GM04504 (cell line): ENCODE results near the gene EID3.
"Not testable (repeated sequence)": the region's sequence is repeated elsewhere in the genome, so short reads cannot be mapped to it uniquely, and the experiment has no call there.

ENCODE experiments used
- DNase-seq: peaks from one replicate; pipeline ENCODE4 v3.0.0-alpha.2; 2012; ENCODE audit warnings: low read depth

The EID3 gene

DNA sequence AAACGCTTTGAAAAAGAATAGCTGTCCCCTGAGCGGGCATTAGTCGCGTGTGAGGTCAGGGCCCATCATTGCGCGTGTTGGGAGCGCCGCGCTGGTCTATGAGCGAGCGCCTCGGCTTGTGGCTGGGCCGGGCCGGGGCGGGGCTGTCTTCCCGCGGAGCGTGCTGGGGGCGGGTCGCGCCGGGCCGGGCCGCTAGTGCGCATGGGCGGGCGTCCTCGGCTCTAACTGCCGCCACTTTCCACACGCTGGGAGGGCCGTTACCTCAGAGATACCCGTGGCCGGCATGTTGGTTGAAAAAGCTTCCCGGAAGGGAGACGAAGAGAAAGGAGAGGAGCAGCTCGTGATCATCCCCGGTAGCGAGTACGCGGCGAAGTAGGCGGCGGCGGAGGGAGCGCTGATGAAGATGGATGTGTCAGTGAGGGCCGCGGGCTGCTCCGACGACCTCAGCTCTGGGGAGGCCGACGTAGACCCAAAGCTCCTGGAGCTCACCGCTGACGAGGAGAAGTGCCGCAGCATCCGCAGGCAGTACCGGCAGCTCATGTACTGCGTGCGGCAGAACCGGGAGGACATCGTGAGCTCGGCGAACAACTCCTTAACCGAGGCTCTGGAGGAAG lies at the start of gene EID3:
Gene EID3, plus strand, starts transcription at position 202 of the 614 bp plus-strand sequence. Its CDS starts 196 bp downstream, at position 398.
- DNase-seq = no peak

DNA sequence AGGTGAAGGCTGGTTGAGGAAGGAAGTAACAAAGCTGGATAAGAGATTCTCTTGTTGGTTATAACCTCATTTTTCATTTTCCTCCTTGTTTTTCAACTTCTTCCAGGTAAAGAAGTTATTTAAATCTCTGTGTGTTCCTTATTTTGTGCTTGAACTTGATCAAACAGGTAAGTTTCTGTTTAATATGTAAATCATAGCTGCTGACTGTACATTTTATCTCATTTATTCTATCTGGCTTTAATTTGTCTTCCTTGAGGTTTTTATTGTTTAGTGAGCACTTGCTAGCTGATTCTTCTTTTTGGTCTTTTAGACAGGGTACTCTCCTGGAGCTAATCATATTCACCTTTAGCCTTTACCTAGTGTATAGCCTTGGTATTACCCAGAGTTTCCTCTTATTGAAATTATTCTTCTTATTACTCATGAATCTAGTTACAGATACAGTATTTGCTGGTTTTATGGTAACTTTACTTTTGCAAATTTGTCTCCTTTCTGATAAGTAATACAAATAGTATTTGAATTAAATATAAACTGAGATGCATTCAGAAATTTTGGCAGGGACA lies 45.5 kb upstream of the EID3 start:
- DNase-seq = no peak

DNA sequence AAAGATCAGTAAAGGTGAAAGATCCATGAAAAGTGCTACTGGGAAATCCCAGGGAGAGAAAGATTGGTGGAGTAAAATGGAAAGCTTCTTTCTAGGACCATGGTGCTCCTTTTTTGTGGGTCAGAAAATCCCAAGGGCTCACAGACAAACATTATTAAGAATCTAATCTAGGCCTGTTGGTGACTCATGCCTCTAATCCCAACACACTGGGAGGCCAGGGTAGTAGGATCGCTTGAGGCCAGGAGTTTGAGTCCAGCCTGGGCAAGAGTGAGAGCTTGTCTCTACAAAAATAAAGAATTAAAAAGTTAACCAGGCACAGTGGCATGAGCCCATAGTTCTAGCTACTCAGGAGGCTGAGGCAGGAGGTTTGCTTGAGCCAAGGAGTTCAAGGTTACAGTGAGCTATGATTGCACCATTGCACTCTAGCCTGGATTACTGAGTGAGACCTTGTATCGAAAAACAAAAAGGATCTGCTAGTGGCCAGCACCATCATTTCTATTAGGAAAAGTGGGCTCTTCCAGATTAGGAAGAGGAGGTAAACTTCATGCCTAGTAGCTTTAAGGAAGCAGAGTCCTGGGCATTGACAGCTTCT lies 45.0 kb upstream of the EID3 start:
- no peak for DNase-seq

DNA sequence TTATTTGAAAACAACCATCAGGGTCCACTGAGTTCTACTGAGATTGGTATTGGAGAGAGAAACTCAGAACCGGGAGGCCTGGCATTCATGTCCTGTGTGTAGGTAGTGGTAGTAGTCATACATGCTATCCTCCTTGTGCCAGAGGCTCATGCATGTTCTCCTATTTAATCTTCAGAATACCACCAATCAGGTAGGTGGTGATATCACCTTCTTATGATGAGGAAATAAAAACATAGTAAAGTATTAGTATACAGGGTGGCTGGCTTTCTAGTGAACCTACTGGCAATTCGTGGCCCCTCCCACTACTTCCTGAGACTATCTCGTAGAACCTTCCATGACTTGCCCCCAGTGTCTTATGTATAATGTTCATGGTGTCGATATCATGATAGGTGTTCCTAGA lies 40.5 kb upstream of the EID3 start:
- no peak for DNase-seq

DNA sequence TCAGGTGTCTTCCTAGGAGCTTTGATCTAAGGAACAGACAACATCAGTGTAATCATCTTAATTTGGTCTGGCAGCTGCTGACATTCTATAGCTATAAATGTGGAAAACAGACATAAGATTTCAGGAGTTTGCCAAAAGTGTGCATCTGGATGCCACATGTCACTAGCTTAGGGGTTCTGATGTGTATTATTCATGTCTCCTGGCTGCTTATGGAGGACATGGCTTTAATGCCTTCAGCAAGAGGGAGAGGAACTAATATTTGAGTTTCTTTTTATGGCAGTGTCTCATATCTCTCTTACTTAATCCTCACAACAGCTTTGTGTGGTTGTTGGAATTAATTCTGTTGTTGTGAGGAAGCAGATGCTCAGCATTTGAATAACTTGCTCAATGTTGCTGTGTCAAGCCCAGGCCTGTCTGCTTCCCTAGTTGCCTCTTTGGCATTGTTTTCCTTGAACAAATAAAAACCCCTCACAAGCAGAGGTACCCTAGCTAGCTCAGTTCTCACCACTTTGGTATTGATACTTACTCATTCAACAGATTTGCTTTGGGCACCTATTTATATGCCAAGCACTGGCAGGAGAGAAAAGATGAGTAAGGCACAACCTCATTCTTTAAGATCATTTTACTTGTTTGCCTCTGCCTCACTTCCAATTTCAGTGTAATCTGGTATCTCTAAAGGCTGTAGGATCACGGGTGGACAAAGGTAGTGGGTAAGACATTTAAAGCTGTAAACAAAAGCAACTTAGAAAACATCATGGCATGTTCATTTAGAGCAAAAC lies 39.8 kb upstream of the EID3 start:
- DNase-seq = peak; percentile 80

DNA sequence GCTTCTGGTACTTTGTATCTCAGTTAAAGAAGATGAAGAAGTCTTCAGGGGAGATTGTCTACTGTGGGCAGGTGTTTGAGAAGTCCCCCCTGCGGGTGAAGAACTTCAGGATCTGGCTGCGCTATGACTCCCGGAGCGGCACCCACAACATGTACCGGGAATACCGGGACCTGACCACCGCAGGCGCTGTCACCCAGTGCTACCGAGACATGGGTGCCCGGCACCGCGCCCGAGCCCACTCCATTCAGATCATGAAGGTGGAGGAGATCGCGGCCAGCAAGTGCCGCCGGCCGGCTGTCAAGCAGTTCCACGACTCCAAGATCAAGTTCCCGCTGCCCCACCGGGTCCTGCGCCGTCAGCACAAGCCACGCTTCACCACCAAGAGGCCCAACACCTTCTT lies 38.1 kb upstream of the EID3 start:
- not testable (repeated sequence) for DNase-seq

DNA sequence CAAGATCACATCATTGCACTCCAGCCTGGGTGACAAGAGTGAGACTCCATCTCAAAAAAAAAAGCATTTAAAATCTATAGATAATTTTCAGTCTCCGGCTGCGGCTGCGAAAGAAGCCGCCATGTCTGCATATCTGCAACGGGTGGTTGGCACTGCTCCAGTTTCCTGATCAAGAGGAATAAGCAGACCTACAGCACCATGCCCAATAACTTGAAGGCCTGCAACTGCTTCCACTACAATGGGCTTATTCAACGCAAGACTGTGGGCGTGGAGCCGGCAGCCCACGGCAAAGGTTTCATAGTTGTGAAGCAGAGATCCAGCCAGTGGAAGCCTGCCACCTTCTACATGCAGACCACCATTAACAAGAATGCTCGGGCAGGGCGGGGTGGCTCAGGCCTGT lies 30.6 kb upstream of the EID3 start:
- DNase-seq = no peak

DNA sequence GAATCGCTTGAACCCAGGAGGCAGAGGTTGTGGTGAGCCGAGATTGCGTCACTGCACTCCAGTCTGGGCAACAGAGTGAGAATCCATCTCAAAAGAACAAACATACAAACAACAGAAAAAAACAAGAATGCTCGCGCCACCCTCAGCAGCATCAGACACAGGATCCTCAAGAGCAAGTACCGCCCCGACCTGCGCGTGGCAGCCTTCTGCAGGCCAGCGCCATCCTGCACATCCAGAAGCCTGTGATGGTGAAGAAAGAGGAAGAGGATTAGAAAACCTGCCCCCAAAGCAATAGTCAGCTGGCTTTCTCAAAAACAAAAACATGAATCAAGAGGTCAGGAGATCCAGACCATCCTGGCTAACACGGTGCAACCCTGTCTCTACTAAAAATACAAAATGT lies 30.0 kb upstream of the EID3 start:
- no peak for DNase-seq

DNA sequence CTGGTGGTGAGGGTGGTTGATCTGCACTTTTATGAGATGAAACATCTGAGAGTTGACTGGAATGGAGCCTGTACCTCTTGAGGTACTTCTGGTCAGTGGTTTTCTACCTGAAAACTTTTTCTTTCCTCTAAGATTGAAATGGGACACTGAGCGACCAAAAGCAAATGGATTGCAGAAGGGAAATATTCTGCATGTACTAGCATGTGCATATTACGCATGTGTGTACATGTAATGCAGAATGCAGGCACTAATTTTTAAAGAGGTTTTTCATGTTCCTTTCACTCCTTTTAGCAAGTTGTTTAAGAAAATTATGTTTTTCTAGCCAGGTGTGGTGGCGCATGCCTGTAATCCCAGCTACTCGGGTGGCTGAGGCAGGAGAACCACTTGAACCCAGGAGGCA lies 28.7 kb upstream of the EID3 start:
- DNase-seq = no peak

DNA sequence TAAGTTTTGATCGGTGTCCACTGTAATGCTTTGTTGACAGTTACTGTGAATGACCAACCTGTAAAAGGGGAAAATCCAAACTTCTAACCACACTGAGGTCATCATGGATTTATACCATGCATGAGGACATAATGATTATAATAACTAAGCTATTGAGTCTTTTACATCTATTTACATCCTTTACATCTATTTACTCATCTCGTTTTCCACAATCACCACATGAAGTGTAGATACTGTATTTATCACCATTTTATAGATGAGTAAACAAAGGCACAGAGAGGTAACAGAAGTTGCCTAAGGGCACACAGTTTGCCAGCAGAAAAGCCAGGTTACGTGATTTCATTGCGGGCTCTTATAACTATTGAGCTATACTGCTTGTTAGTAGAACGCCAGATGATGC lies 27.9 kb upstream of the EID3 start:
- no peak for DNase-seq

DNA sequence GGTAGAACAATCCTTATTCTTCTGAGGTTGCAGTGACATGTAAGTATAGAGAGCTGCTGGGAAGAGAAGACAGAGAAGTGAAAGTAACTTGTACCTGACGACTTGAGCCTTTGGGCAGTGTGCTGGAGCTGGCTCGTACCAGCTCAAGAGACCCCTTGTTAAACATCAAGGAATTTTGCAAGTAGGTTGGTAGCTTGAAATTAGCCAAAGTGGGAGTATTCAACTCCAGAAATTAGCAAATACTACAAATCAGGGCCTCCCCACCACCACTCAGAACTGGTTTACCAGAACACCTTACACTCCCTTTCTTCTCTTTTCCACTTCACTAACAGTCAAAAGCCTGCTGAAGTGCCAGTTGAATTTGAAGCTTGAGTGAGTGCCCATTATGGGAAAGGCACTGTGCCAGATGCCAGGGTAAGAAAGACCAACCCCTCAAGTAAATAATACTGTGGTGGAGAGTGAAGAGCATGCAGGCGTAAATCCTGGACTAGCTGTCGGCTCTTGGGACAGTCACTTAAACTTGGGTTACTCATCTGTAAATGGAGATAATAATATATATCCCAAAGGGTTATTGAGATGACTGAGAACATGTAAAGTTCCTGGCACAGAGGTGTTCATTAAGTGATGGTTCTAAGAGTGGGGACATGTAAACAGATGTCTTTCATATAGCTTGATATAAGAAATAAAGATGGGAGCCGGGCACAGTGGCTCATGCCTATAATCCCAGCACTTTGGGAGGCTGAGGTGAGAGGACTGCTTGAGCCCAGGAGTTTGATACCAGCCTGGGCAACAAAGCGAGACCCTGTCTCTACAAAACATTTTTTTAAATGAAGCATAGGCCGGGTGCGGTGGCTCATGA lies 27.0 kb upstream of the EID3 start:
- no peak for DNase-seq

DNA sequence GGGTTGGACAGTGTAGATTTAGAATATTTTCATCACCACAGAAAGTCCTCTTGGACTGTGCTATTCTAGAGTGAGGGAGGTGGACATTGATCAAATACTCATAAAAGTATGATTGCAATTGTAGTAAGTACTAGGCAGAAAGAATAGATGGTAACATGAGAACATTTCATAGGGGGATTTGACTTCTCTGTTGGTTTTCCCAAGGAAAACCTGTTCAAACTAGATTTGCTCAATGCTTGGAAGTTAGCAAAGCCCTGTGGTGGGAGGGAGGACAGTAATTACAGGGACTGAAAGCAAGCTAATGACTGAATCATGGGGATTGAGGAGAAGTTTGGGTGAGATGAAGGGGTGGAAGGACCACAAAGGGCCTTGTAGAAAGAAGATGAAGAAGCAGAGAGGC lies 24.4 kb upstream of the EID3 start:
- DNase-seq = no peak

DNA sequence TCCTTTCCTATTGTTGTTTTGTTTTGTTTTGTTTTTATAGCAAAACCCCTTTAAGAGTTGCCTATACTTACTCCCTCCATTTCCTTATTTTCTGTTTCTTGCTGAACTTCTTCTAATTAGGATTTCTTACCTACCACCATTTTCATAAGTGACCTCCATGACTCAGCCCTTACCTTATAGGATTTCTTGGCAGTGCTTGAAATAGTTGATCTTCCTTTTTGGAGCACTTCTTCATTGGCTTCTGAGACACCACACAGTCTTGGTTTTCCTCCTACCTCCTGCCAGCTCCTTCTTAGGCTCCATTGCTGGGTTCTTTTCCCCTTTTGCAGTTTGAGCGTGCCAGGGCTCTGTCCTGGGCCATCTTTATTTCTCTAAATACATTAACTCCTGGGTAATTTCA lies 23.4 kb upstream of the EID3 start:
- DNase-seq = no peak

DNA sequence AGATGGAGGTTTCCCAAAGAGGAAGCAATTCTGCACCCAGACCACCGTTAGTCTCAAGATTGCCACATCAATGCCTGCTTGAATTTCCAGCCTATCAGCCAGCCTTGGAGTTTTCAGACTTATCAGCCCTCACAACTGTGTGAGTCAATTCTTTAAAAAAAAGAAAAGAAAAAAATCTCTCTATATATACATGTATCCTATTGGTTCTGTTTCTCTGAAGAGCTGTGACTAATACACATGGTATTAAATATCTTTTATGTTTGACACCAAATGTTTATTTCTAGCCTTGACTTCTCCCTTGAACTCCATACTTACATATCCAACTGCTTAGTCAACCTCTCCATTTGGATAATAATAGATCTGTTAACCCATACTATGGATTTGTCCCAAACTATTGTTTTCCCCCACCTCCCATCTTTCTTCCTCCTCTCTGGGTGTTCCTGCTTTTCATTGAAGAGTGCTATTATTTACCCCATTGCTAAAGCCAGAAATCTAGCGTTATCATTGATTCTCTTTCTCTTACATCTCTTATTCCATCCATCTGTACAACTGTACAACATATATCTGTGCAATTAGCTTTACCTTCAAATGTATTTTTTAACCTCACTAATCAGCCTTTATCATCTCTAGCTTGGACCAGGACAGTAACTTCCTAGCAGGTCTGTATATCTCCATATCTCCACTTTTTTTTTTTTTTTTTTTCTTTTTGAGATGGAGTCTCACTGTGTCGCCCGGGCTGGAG lies 22.7 kb upstream of the EID3 start:
- peak; percentile 70 for DNase-seq

DNA sequence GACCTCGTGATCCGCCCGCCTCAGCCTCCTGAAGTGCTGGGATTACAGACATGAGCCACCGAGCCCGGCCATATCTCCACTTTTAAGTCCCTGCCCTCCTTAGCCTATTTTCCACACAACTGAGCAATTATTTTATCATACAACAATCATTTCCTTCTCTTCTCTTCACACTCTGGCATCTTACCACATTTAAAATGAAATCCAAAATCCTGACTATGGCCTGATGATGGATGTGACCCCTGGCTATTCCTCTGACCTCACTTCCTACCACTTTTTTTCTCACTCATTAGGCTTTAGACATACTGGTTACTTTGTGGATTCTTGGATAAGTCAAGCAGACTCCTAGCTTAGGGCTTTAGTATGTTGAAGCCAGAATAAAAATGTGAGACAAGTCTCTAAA lies 21.9 kb upstream of the EID3 start:
- no peak for DNase-seq

DNA sequence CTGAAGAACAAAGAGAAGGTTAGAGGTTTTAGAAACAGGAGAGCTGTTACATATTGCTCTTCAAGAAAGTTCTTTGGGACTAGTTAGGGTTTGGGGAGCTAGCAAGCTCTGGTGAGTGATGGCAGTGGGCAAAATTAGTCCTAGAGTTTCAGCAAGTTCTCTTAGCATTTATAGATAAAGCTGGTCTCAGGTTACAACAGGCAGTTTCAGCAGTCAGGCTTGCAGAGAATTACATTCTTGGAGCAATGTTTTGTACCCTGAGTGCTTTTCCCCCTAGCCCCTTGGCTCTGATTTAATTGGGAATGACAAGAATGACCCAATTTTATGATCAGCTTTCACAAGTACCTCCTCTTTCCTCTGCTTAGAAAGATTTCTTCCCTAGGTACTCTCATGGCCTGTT lies 21.4 kb upstream of the EID3 start:
- no peak for DNase-seq

DNA sequence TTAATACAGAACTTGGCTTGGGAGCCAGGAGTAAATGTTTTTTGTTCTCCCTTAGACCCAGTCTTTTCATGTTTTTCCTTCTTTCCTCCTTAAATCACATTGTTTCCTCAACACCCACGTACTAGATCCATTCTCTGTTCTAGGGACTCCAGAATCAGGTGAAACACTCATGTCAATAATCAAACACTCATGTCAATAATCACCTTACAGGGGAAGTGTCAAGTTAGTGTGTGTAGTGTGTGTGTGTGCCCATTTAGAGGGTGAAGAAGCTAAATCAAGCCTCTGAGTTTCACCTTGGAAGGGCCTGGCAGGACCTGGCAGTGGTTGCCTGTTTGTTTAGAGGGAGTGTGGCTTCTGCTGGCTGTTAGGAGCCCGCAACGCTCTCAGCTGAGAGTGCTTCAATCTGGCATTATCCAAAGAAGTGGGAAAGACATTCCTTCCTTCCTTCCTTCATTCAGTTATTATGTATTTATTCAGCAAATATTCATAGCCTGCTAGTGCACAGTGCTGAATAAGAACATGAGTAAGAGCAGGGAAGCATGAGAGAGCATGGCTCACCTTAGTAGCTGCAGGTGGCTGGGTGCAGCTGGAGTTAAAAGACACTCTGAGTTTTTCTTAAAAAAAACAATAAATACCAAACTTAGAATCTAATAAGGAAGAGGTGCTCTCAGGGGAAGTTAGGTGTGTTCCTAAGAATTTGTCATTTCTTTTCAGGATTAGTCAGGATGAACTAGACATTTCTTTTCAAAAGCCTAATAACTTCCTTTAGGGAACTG lies 17.6 kb upstream of the EID3 start:
- DNase-seq = no peak

DNA sequence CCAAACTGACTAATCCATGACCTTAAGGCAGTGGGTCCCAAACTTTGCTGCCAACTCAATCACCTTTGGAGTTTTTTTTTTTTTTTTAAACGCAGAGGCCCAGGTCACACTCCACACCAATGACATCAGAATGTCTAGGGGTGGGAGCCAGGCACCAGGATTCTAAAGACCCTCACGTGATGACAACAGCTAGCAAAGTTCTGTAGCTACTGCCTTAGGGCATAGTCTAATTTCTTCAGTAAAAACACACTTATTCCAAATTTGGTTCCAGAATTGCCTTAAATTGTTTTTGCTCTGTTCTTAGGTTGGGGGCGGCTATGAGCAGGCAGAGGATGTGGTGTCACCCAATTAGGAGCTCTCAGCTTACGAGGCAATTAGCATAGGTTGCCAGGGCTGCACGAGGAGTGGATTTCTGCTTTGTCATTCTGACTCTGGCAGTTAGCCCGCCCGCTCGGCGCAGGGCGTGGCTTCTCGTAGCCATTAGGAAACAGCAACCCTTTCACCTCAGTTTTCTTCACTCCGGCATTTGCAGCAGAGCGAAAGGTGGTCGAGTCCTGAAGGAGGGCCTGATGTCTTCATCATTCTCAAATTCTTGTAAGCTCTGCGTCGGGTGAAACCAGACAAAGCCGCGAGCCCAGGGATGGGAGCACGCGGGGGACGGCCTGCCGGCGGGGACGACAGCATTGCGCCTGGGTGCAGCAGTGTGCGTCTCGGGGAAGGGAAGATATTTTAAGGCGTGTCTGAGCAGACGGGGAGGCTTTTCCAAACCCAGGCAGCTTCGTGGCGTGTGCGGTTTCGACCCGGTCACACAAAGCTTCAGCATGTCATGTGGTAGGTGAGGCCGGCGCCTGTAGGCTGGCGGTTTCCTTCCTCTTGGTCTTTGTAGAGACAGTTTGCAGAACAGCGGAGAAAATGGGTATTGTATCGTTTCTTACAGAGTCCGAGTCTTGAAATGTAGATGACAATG lies 16.7 kb upstream of the EID3 start:
- peak; percentile 97 for DNase-seq

DNA sequence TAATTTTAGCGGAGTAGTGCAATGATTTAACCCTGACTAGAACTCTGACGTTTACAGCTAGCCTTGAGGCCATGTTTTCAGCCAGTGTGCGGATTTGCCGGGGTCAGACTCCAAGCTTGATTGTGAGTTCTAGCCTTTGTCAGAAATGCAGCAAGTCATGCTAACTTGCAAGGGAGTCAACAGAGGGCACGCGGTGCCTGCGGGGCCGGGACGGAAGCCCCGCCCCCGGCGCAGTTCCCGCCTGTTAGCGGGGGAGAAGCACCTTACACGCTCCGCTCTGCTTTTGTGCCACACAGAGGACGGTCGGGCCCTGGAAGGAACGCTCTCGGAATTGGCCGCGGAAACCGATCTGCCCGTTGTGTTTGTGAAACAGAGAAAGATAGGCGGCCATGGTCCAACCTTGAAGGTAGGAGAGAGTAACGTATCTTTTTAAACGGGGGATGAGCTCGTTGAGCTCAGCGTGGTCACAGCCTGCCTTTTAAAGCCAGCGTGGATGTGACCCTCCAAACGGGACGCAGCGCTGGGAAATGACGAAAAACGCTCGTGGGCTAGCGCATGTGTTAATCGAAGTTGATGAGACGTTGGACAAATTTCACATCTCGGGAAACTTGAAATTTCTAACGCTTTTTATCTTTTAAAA lies 14.8 kb upstream of the EID3 start:
- no peak for DNase-seq
